Activated naive CD4-positive, alpha-beta T cell (primary cell): ENCODE results near the gene IL17B.
A peak's percentile ranks its signal among the peaks of the same experiment; 100 is the strongest.

Source experiments
- DNase-seq, 4 experiments: peaks; one replicate each; lab custom pipeline; 2025; lab: John Stamatoyannopoulos, UW

The IL17B gene, protein sequence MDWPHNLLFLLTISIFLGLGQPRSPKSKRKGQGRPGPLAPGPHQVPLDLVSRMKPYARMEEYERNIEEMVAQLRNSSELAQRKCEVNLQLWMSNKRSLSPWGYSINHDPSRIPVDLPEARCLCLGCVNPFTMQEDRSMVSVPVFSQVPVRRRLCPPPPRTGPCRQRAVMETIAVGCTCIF

GRCh38 chr5:149379177-149379761 is at the start of gene IL17B:
TSS of gene IL17B (minus strand) at chr5:149379292. CDS start at chr5:149379225, 67 bp downstream.
- DNase-seq = no peak

DNA sequence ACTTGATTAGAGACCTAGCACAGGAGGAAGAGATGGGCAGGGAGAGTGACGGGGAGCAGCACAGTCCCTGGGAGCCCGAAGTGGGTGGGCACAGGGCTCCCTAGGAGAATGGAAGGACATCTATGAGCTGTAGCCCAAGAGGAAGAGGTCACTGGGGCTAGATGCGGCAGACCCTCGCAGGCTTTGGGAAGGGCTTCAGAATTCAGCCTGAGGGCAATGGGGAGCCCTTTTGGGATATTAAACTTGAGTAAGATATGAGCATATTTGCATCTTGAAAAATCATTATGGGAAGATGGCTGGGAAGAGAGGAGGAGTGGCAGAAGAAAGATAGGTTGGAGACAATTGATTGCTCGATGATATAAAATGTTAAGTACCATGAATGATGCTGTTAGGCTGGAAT is 48.9 kb upstream of the IL17B start:
- no peak for DNase-seq

- no peak for DNase-seq
Observed at GRCh38 chr5:149427374-149427773, 48.3 kb upstream of the IL17B start.

GRCh38 chr5:149426931-149427330 is 47.8 kb upstream of the IL17B start:
- DNase-seq = no peak

GRCh38 chr5:149425729-149426128 is 46.6 kb upstream of the IL17B start:
- no peak for DNase-seq

DNA sequence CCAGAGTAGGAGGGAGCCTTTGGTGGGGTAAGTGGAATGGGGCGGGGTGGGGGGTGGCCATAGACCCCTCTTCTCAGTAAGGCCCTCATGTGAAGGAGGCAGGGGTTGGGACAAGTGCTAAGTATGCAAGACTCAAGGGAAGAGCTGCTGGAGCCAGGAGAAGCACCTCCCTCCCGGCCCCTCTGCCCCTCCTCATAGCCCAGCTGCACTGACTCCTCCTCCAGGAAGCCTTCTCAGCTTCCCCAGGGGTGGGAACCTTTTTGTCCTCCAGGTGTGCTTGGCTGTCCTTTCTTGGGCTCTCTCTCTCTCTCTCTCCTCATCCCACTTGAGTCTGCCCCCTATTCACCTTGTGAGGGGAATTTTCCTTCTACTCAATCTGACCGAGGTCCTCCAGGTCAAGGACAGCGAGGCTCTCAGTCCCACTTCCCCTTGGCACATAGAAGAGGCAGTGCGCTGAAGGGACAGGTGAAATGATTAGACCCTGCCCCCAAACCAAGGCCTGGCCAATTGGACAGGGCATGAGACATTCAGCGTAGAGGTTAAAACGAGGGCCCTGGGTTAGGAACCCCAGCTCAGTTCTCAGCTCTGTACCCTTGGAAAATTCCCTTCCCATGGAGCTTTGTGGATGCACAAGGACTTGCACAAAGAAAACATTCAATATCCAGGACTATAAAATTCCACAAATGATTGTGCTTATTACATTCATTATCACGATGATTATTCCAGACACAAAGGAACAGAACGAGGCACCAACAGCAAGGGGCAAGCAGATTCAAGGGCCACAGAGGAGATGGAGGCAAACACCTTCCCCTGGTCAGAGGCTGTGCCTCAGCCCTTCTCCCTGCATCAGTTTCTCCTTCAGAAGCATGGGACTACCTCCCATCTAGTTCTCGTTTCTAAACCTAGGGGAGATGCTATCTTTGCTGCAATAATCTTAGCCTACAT is 45.6 kb upstream of the IL17B start:
- no peak for DNase-seq

GRCh38 chr5:149423794-149424268 is 44.7 kb upstream of the IL17B start:
- DNase-seq = no peak

DNA sequence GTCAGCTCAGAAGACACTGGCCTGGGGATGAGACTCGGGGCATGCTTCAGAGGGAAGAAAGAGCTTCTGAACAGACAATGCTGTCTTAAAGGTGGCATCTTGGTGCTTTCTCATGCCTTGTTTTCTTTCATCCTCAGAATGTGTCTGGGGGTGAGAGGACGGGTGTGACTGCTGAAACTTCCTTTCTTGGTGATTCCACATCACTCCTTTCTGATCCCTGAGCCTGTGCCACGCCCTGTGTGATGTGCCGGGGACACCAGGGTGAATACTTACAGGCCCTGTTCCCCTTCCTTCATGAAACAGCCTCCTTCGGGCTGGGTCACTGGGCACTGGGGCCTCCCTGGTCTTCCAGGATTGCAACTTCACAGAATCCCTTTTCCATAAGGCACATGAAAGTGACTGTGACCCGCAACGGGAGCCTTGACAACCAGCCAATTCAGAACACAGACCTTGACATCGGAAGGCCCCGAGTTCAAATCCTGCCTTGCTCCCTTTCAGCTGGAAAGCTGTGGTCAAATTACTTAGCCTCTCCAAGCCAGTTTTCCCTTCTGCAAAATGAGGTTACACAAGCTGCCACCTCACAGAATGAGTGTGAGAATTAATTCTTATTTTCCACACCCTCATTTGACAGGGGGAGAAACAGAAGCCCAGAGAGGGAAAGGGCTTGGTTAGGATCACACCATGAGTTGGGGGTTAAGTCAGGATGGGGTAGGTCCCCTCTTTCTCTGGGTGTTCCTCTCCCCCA is 44.1 kb upstream of the IL17B start:
- no peak for DNase-seq

- DNase-seq = peak in 1 of 4 experiments; percentile 6
Observed at GRCh38 chr5:149422366-149423048, 43.4 kb upstream of the IL17B start.

DNA sequence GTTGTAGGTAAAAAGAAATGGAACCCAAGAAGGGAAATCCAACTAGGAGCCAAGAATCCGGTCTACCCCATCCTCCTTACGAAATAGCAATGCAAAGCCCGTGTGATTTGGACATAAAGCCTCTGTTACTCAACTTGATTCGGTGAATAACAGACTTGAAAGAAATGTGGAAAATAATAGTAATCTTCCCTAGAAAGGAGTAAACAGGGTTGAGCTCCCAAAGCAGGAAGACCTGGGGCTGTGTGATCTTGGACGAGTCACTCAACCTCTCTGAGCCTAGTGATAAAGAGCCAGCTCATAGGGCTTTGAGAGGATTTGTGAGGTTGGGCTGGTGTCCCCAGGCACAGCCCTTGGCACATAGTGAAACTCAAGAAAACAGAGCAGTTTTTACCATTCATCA is 42.7 kb upstream of the IL17B start:
- DNase-seq = no peak

GRCh38 chr5:149421372-149421685 is 42.2 kb upstream of the IL17B start:
- DNase-seq = no peak

DNA sequence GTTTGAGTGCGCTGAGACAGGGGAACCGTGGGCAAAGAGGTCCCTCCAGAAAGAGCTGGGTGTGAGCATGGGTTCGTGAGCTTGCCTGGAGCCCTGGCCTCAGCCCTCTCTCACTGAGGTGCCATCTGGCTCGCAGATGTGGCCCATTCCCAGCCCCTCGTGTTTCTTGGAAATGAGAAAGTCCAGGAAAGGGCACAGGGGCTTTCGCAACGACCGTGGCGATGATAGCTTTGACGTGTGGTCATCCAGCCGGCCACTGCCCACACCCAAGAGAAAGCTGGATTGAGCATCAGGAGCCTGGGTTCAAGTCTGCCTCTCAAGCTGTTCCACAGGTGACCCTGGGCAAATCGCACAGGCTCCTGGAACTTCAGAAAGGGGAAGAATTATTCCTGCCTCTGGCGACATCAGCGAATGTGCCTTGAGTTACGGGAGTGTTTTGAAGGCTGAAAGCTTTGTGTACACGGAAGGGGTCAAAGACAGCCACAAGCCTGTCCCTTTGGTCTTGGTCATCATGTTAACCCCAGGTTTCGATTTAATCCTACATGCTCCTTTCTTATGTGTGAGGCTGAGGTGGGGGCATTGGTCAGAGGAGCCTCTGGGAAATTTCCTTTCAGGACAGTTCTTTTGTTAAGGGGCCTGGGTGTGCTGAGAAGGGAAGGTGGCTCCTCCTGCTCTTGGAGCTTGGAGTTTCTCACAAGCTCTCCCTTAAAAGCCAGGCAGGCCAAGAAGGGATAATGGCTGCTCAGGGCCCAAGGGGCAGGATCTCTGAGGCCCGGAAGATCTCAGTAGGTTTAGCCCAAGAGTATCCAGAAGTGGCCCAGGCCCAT is 41.7 kb upstream of the IL17B start:
- no peak for DNase-seq

DNA sequence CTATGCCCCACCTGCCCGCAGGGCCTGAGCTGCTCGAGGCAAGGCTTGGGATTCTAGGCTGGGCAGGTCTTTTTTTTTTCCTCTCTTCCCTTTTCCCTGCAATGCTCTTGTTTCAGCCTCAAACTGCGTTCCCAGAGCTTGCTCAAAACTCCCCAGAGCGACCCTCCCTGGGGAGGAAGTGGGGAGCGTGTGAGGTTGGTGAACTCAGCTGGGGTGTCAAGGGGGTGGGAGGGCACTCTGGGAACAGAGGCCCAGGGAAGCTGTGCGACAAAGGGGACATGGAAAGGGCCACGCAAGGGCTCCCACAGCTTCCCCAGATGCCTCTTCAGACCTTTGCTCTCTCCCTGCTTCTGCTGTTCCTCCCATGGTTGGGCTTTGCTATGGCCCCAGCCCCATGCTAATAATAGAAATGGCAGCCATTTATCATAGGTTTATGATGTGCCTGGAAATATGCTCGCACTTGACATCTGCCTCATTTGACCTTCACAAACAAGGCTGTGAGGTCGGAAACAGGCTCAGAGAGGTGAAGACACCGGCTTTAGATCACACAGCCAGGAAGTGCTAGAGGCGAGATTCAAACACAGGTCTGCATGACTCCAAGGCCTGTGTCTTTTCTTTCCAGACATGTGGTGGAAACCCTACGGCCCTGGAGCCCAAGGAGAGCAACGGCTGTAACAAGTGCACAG is 40.9 kb upstream of the IL17B start:
- no peak for DNase-seq

GRCh38 chr5:149419532-149419858 is 40.4 kb upstream of the IL17B start:
- DNase-seq = no peak

- no peak for DNase-seq
Observed at GRCh38 chr5:149418910-149419531, 39.9 kb upstream of the IL17B start.

- DNase-seq = no peak
Observed at GRCh38 chr5:149417711-149418368, 38.7 kb upstream of the IL17B start.

DNA sequence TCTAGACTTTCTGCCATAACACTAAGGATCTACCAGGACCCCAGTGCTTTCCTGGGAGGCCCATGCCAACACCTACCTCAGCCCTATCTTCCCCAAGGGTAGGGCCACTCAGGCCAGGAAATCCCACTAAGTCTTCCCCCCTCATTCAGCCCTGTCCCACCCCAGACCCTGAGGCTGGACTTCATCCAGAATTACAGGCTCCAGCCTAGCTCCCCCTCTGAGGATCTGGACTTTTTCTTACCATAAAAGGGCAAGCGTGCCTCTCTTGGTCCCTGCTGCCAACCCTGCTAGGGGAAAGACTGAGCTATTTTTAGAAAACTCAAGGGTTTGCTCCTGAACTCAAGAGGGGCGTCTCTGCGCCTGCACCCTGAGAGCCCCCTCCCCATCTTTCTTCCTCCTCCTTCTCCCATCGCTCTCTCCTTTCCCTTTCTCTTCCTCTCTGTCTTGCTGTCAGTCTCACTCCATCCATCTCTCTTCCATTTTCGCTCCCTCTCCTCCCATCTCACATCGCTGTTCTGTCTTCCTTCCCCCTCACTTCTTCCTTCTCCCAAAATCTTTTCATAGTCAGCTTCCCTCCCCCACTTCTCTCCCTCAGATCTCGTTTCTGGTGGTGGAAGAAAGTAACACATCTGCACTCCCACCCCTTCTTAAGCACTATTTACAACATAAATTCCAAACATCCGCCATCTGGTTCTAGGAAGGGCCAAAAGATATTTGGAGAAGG is 38.1 kb upstream of the IL17B start:
- no peak for DNase-seq

DNA sequence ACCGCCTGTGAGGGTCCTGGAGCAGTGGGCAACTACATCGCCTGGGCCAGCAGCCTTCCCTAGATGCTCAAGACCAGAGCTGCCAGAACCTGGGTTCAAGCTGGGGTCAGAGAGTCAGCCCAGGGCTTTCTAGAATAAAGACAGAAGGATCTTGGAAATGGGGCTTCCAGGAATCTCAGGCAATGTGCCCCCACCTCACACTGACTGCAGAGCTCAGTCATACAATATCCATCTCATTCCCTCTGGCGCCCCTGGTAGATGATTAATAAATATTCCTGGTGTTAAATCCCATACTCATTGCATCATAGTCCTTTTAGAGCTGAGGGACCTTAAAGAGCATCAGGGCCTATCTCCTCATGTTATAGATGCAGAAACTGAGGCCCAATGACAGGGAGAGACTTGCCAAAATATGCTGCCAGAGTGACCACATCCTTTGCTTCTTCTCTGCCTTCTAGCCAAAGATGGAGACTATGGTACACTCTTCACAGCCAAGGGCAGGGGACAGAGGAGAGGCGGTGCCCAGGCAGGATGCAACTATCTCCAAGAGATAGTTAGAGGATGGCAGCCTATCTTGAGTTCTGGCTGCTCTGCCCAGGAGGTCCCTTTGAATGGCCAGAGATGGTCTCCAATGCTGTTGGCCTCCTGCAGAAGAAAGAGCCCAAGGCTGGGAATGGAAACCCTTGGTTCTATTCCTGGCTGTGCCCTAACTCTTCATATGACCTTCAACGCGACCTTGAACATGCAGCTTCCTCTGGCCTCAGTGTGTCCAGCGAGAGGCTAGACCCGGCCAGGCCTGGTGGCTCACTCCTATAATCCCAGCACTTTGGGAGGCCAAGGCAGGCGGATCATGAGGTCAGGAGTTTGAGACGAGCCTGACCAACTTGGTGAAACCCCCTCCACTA is 36.2 kb upstream of the IL17B start:
- no peak for DNase-seq
